ENCODE measurements around the gene SLC35E3.
"Not testable (repeated sequence)": the region's sequence is repeated elsewhere in the genome, so short reads cannot be mapped to it uniquely, and the experiment has no call there.

SLC35E3 gene

GRCh38 chr12:68815232-68815927 lies 69.4 kb downstream of the SLC35E3 start:
- TF ChIP-seq CTCF (IDR thresholded peaks at IDR 0.05; ENCODE audit: insufficient read depth, missing control alignments), result no peak
- no peak for FAIRE-seq
- no peak for DNase-seq (ENCODE audit: insufficient read length, low spot score)

GRCh38 chr12:68815928-68816800 lies 70.2 kb downstream of the SLC35E3 start:
- DNase-seq (ENCODE audit: insufficient read length, low spot score), result no peak
- no peak for FAIRE-seq
- no peak for TF ChIP-seq CTCF (IDR thresholded peaks at IDR 0.05; ENCODE audit: insufficient read depth, missing control alignments)

GRCh38 chr12:68819481-68819880 lies 73.5 kb downstream of the SLC35E3 start:
- not testable (repeated sequence) for FAIRE-seq; DNase-seq (ENCODE audit: insufficient read length, low spot score)

GRCh38 chr12:68821357-68822188 lies 75.6 kb downstream of the SLC35E3 start:
- FAIRE-seq (no peak), DNase-seq (ENCODE audit: insufficient read length, low spot score) (no peak)
- no peak for TF ChIP-seq CTCF (IDR thresholded peaks at IDR 0.05; ENCODE audit: insufficient read depth, missing control alignments)

- DNase-seq (ENCODE audit: insufficient read length, low spot score) (no peak), FAIRE-seq (no peak)
- no peak for TF ChIP-seq CTCF (IDR thresholded peaks at IDR 0.05; ENCODE audit: insufficient read depth, missing control alignments)
Measured at GRCh38 chr12:68823696-68824095, 77.7 kb downstream of the SLC35E3 start.

- TF ChIP-seq CTCF (IDR thresholded peaks at IDR 0.05; ENCODE audit: insufficient read depth, missing control alignments), result no peak
- no peak for FAIRE-seq
Measured at GRCh38 chr12:68824131-68824530, 78.2 kb downstream of the SLC35E3 start.

GRCh38 chr12:68824597-68825250 lies 78.7 kb downstream of the SLC35E3 start:
- no peak for FAIRE-seq
- no peak for TF ChIP-seq CTCF (IDR thresholded peaks at IDR 0.05; ENCODE audit: insufficient read depth, missing control alignments)
- DNase-seq (ENCODE audit: insufficient read length, low spot score), result no peak

More at GRCh38 chr12:68824131-68824530, 78.2 kb downstream of the SLC35E3 start:
- no peak for DNase-seq (ENCODE audit: insufficient read length, low spot score)
